HG03159 (cell line): ENCODE data around the gene MEGF11.

ENCODE experiments used
- ATAC-seq: cut with Tn5 transposase; IDR thresholded peaks from one replicate; pipeline ENCODE4 v1.9.1; 2021; ENCODE audit warnings: mild to moderate bottlenecking, moderate library complexity; ENCODE audit not compliant: unreplicated experiment

Gene MEGF11

DNA sequence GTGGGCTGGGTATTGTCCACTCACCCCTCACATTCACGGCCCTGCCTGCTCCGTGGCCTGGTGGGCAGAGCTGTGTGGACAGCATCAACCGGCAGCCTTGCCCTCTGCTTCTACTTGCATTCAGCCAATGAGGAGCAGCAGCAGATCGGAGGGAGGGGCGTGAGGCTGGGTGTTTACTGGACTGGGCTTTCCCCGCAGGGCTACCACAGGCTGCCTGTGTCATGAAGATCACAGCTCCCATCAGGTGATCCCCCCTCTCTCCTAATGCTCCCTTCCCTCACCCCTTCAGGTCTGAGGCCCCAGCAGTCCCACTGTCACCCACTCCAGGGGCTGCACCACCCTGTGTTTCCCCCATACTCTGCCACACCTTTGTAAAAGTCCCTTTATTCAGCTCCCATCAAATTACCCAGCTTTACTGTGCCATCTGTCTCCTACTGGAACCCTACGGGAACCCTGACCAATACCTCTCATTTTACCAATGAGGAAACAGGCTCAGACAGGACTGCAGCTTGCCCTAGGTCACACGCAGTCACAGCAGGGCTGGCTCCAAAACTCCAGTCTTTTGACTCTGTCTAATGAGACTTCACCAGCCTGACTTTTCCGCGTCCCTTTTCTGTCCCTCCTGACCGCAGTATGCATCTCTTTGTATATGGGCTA, 81.1 kb downstream of the MEGF11 start:
- no peak for ATAC-seq

DNA sequence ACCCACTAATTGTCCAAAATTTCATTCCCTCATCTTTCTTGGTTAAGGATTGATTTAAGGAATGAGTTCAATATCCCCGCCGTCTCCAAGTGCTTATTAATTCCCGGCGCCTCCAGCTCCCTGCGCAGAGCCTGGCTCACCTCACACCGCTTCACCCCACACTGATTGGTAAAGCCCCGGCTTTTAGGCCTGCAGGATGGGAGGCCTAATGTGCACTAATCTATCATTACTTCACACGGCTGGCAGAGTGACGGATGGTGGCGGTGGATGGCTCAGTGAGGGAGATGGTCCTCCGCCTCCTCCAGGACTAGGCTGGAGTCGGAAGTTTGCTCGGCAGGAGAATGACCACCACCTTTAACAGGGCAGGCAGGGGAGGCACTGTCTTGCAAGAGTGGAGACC, 81.7 kb downstream of the MEGF11 start:
- ATAC-seq: no peak

DNA sequence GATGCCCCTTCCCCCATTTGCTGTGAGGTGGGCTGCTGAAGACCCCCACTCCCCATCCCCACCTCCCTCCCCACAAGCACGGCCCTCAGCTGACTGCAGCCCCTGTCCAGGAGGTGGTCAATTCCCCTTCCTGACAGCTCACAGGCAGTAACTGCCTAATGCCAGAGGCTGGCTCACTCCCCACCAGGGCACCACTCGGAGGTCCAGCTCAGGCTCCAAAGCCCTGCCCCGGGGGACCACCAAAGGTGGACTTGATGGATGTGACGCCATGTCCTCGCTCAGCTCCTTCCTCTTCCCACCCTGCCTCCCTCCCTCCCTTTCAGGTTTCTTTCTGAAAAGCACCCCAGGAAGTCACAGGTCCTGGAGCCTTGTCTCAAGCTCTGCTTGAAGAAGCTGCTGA, 82.8 kb downstream of the MEGF11 start:
- no peak for ATAC-seq

DNA sequence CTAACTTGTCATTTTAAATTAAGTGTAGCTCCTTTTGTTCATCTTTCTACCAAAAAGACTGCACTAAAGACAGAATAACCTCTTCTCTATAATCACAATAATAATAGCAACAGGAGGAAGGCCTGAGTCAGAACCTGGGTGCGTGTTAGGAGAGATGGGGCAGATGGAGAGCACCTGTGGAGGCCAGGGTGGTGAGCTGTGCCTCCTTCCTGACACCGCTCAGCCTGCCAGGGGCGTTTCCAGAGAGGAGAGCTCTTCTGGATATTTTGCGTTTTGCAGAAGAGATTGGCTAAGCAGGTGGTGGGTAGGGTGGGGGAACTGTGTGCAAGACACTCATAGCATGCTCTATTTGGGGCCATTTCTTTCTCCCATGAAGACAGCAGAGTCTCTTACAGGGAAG, 83.5 kb downstream of the MEGF11 start:
- ATAC-seq: no peak

DNA sequence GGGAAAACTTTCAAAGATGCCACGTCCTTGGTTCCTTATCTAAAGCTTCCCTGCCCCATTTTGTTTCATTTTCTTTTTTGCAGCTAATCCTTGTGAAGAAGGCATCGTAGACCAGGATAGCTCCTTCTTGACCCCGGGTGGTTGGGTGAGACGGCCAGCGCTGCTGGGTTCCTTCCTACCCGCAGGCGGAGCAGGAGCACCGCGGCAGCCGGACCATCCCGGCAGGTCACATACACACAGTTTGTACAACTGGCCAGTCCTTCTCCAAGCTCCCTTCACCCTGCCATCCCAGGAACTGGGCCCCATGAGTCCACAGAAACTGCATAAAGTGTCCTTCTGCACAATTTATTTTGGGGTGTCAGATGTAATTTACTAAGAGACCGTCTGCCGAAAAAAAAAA, 83.9 kb downstream of the MEGF11 start:
- ATAC-seq: no peak

DNA sequence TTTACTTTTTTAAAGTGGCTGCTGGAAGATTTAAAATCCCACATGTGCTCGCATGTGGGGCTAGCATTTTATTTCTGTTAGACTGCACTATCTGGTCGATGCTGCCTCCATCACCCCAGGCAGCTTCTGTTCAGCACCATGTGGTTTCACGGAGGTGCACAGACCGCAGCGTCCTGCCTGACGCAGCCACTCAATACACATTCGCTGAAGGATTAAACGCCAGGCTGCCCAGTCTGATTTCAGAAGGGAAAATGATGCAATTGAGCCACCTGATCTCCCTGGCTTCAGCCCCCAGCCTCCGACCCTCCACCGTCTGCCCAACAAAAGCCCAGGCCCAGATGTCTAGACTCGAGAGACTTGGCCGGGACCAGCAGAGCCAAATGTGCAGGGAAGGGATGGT, 84.5 kb downstream of the MEGF11 start:
- ATAC-seq: no peak

DNA sequence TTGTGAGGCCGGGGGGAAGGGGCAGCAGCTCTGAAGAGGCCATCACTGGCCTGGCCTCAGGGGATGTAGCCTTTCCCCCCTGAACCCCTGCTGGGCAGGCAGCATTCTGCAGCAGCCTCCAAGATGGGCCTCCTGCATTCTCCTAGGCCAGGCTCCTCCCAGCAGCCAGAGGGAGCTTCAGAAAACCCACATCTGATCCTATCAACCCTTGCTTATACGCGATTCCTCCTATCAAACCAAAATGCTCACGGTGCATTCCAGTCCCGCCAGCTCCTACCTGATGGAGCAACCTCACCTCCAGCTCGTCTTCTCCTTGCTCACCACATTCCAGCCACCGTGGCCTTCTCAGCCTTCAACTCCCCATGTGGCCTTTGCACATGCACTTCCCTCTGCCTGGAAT, 85.7 kb downstream of the MEGF11 start:
- ATAC-seq: no peak

DNA sequence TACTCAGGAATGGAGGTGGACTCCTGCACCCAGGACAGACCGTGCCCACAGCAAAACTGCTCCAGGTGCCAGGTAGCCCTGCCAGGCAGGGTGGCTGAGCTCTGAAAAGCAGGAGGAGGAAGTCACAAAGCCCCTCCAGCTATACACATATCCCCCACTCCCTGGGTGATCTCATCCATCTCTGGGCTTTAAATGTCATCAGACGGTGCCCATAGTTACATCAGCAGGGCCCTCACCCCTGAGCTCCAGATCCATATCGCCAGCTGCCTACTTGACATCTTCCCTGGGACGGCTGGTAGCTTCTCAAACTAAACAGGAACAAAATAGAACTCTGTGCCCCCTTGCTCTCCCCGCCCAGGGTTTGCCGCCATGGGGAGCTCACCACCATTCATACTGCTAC, 87.7 kb downstream of the MEGF11 start:
- ATAC-seq: no peak

DNA sequence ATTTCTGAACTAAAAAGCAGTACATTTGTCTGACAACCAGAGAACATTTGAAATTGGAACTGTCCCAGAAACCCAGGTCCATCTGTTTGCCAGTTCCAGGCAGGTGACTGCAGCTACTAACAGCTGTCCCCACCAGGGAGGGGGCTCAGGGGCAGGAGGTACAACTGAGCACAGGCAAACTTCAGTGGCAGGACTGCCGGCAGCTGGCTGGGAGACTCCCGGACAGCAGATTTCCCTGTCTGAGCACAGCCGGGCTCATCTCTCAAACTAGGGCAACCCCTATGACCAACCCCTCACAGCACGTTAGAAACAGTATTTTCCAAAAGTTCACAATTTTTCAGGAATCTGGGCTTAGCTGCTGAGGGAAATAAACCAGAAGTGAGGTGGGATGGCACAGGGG, 88.8 kb downstream of the MEGF11 start:
- no peak for ATAC-seq

DNA sequence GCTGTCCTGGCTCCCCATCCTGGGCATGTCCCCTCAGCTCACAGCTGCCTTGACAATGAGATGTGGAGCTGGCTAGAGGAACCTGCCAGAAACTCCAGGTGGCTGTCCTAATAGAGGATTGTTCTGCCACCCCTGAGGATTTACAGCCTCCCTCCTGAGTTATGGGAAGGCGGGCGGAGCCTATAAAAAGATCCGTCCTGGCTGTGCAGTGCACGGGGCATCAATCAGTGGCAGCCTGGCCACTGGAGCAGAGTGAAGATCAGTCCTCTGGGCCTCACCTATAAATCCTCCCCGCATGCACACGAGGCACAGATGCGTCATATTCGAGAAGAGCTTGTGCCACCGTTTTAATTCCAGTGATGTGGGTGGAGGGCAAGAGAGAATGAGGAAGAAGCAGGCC, 90.0 kb downstream of the MEGF11 start:
- ATAC-seq: no peak

DNA sequence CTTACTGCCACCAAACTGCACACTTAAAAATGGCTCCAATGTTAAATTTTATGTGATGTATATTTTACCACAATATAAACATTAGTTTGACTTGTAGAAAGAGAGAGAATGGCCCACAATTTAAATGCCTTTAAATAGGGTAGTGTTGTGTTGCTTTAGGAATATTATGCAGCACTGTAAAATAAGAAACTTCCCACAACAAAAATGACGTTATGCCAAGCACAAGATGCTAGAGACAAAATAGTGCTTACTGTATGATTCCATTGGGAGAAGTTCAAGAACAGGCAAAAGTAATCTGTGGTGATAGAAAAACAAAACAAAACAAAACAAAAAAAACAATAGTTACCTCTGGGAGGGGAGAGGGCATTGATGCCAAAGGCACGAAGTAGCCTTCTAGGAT, 91.3 kb downstream of the MEGF11 start:
- no peak for ATAC-seq

DNA sequence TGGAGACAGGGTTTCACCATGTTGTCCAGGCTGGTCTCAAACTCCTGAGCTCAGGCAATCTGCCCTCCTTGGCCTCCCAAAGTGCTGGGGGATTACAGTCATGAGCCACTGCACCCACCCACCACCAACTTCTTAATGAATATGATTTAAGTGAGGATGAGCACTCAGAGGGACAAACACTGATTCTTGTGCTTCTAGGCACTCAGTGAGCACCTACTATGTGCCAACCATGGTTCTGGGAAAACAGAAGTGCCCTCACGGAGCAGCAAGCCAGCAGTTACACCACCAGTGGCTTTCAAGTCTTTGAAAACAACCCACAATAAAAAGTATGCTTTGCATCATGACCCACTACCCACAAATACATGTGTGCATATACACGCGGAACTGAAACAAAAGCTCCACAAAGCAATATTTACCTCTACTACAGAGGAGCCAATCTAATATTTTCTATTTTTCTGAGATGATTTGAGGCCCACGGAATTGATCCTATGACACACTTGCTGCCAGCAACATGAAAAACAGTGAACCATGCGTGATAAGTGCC, 91.9 kb downstream of the MEGF11 start:
- no peak for ATAC-seq

DNA sequence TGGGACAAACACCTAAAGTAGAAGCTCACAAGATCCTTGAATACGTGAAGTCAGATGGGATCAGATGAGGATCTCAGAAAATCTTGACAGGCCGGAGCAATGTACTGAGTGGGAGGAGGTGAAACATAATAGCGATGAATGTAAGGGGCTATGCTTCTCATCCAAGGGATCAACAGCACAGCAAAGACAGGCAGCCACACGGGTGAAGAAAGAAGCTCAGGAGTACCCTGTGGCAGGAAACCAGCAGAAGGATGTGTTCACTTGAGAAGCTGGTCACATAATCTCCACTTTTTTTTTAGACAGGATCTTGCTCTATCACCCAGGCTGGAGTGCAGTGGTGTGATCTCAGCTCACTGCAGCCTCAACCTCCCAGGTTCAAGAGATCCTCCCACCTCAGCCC, 92.4 kb downstream of the MEGF11 start:
- ATAC-seq: no peak

DNA sequence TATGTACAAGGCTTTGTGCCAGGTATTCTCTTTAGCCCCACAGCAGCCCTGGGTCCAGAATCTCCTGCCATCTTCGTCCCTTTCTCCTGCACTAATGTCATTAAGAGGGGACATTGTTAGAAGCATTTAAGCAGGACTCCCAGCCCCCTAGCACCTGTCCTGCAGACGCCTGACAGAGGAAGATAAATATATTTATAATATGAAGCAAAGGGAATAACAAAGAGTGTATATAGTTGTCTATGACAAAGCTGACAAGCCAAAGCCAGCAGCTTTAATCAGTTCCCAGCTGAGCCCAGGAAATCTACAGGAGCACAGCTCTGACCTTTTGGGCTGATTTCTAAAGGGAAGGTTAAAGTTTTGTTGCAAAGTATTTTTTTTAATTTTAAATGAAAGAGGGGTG, 96.0 kb downstream of the MEGF11 start:
- no peak for ATAC-seq

DNA sequence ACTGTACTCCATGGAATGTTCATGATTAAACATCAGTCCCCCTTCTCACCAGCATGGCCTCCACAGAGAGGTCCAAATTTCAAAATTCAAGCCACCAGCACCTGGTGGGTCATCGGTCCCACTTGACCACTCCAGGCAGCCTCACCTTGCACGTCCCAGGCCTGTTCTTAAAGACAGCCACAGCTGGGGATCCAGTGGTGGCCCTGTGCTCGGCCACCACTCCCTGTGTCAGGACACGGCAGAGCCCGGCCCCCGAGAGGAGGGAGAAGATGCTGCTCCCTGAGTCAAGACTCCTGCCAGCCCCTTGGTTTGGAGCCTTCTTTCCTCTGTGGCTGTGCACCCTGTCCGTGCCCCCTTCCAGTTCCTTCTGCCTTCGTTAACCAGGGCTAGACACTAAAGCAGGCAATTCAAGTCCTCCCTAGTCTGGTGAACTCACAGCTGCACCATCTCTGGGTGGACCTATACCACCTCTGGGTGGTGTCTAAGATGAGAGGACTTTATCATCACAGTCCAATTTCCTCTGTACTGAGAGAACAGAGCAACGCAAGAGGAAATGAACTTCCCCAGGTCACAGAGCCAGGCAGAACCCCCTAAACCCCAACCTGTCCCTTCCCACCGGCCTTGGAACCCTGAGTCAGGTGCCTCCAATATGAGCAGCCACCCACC, 97.1 kb downstream of the MEGF11 start:
- no peak for ATAC-seq

DNA sequence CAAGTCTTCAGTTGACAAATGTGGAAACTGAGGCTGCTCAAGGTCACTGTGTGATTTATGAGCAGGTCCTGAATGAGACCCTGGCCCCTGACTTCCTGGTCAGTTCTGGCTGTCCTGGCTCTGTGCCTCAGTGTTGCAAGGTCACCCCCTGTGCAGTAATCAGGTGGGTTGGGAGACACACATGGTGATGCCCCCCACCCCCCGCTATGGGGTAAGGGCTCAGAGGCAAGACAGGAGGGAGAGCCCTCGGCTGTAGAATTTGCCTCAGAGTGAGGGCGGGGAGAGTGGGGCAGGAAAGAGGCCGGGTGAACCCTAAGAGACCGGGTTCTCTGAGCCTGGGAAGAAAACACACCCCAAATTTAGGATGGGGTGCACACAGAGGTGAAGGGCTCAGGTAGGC, 98.5 kb downstream of the MEGF11 start:
- ATAC-seq: no peak

DNA sequence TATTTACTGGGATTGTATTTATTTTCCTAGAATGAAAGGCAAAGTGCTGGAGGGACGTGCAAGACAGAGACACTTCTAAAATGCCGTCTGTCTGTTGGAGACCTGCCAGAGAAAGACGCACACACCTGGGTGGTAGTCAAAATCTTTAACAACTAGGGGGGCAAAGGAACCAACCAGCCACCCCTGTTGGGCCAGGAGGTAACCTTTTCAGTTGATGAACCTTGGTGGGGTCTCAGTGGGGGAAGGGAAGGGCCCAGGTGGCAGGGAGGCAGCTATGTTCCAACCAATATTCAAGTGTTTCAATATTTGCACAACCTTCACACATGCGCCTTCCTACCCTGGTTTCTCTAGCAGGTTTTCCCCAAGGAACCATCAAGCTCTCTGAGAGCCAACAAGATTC, 99.0 kb downstream of the MEGF11 start:
- ATAC-seq: no peak

DNA sequence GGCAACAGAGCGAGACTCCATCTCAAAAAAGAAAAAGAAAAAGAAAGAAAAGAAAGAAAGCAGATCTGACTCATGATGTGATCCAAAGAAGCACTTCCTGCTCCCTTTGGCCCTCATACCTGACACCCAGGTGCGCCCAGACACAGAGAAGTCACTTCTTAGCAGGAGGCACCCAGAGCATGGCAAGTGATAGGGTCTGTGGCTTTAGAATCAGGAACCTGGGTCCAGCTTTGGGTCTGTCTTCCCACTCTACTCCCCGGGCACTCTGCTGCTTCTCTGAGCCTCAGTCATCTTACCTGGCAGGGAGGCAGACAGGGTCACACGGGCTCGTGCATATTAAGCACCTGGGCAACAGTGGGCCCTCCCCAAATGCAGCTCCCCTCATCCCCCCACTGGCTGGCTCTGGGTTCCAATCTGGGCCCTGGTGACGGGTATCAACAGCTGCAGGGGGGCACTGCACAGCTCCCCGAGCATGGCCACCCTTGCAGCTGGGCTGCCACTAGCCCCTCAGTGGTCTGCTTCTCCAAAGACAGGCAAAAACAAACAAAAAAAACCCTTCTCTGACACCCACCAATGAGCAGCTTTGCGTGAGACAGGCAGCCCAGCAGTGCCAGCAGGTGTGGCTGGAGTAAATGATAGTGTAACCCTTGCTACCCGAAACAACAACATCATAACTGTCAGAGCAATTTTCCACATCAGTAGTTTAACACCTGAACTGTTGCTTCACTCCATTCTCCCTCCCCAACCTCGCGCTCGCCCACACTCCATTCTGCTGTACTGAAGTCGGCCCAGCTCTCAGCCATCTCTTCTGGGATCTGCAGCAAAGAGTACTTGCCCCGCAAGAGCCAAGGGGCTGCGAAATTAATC, 99.8 kb downstream of the MEGF11 start:
- ATAC-seq: no peak

DNA sequence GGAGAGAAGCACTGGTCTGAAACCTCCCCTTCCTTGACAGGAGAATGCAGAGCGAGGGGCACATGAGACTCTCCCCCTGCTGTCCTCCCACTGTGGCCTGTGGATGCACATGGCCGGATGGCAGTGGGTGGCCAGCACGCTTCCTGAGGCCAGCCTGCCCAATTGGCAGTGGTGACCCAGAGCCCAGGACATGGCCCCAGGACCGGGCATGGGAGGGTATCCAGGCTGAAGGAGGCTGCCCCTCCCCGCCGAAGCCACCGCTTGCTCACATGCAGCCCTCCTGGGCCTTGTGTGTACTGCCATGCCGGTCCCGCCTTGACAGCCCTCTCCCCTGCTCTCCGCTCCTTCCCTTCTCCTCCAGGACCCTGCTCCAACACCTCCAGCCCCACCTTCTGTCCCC, 100.9 kb downstream of the MEGF11 start:
- no peak for ATAC-seq

DNA sequence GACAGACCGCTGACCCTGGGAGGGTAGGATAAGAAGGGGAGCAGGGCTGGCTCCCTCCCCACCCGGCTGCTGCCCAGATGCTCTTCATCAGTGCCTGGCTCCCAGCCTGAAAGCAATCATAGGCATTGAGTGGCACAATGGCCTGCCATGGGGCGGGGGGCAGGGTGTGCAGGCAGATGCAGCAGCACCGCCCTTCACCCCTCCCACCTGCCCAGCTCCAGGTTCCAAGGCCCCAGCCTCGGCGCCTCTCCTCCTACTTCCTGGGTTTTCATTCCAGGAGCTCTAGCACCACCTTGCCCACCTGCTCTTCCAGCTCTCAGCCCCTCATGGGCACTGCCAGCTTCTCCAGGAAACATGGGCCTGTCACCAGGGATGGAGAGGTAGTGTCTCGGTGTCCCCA, 101.7 kb downstream of the MEGF11 start:
- ATAC-seq: no peak

DNA sequence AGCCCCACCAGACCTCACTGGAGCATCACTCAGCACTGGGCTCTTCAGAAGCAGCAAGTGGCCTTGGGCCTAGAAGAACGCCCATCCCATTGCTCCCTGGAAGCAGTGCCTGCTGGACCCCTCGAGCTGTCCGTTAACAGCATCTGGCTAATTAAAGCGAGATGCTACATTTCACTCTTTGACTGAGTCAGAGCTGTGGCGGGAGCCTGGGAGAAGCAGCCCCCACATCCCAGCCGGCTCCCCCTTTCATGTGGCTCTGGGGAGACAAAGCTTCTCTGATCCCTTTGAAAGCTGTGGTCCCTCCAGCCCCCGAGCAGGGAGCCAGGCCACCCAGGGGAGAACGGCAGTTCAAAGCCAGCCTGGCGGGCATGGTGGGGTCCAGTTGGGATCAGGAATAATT, 103.7 kb downstream of the MEGF11 start:
- ATAC-seq: no peak

DNA sequence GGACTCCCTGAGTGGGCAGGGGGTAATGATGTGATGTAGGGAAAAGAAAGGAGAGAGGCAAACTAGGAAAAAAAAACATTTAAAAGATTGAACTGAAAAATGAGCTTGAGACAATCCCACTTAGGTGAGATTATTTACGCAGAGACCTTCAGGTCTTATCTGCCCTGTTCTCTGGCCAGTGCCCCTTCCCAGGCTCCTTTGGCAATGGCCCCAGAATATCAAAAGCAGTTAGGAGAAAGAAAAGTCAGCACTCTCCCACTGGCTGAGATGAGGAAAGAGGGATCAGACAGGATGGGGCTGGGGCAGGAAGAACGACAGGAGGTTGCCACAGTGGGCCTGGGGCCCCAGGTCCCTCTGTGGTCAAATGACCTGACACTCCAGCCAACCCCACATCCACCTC, 105.4 kb downstream of the MEGF11 start:
- ATAC-seq: no peak
